HepG2 (cell line): ENCODE data around the gene TPM1. TPM values are rescaled to one million over a fixed set of nuclear protein-coding genes. Genes with fewer than 3 reads are reported as not detected.

Experiments
- ATAC-seq: fragments of 200-7000 bp; cut with Tn5 transposase; 3 replicates; pipeline ENCODE4 v1.9.1; 2020; ENCODE audit warnings: mild to moderate bottlenecking, moderate library complexity
- BruUV-seq: library from RNA; stranded (reverse); fragments of 400-500 nt; replicated peaks from 2 replicates; lab custom pipeline; 2021; lab: Mats Ljungman, UMichigan
- CTCF ChIA-PET: fragments of 300-600 bp; formaldehyde crosslinking; extraction: SDS; loops from one replicate; lab custom pipeline; 2021; ENCODE audit warnings: low total read pairs, inconsistent platforms, low intra/inter-chr PET ratio; lab: Yijun Ruan, JAX
- POLR2A ChIA-PET: fragments of 350-600 bp; sonication (Branson Sonifier 250); formaldehyde crosslinking; loops from one replicate; lab custom pipeline; 2020; ENCODE audit warnings: antibody characterized with exemption, inconsistent platforms; lab: Yijun Ruan, JAX
- DNase-seq: peaks from one replicate; pipeline ENCODE4 v3.0.0-alpha.2; 2015; ENCODE audit warnings: low spot score
- FAIRE-seq: peaks from 3 replicates; lab custom pipeline; 2011; peaks lifted over from hg19 to GRCh38; lab: Jason Lieb, UNC
- H2AFZ ChIP-seq: one replicate; pipeline ENCODE4 v1.6.1; 2011; ENCODE audit warnings: low read length, inconsistent platforms
- H3K27ac ChIP-seq: fragments of 300-600 bp; 3 replicates; pipeline ENCODE4 v1.8.0; 2011; ENCODE audit warnings: mixed run types, mild to moderate bottlenecking, mixed read lengths, low read length, inconsistent platforms; ENCODE audit not compliant: insufficient read depth; ENCODE audit errors: extremely low read length
- H3K27me3 ChIP-seq, 2 experiments: fragments of 200-600 bp in 1 of 2; 2 replicates in 1 of 2; 3 replicates in 1 of 2; pipeline versions ENCODE4 v1.6.0 to v1.8.0; 2011; ENCODE audit warnings: low read length in 2 of 2, mild to moderate bottlenecking in 2 of 2, moderate library complexity in 2 of 2, inconsistent platforms in 1 of 2; ENCODE audit not compliant: insufficient read depth in 2 of 2, control insufficient read depth in 1 of 2
- H3K36me3 ChIP-seq, 2 experiments: fragments of 200-600 bp in 1 of 2; replicated peaks in 1 of 2; 2 replicates in 1 of 2; 3 replicates in 1 of 2; pipeline versions ENCODE4 v1.5.1 to v1.8.0; 2011; ENCODE audit warnings: low read length in 2 of 2, inconsistent platforms in 1 of 2; ENCODE audit not compliant: insufficient read depth in 2 of 2, control insufficient read depth in 1 of 2
- H3K4me1 ChIP-seq: 2 replicates; pipeline ENCODE4 v1.5.1; 2012; ENCODE audit warnings: low read length, inconsistent platforms; ENCODE audit not compliant: insufficient read depth
- H3K4me2 ChIP-seq: 2 replicates; pipeline ENCODE4 v1.6.0; 2011; ENCODE audit warnings: low read depth, low read length, inconsistent platforms
- H3K4me3 ChIP-seq, 3 experiments: fragments of 200-600 bp in 1 of 3; sonication (generic), shearing (Covaris generic) in 1 of 3; replicated peaks in 1 of 3; 2 replicates each; pipeline ENCODE4 v1.5.1; 2011 to 2016; ENCODE audit warnings: low read length in 3 of 3, inconsistent platforms in 2 of 3, low read depth in 2 of 3, mild to moderate bottlenecking in 2 of 3, control low read depth in 1 of 3, mixed read lengths in 1 of 3; ENCODE audit not compliant: insufficient read depth in 1 of 3
- H3K79me2 ChIP-seq: one replicate; pipeline ENCODE4 v1.6.1; 2011; ENCODE audit warnings: low read length, inconsistent platforms; ENCODE audit not compliant: insufficient read depth
- H3K9ac ChIP-seq: 2 replicates; pipeline ENCODE4 v1.6.0; 2011; ENCODE audit warnings: mild to moderate bottlenecking, low read depth, low read length, inconsistent platforms; ENCODE audit not compliant: insufficient read depth
- H3K9me3 ChIP-seq: 2 replicates; pipeline ENCODE4 v1.5.1; 2012; ENCODE audit warnings: mild to moderate bottlenecking, low read length
- H4K20me1 ChIP-seq: 2 replicates; pipeline ENCODE4 v1.6.0; 2011; ENCODE audit warnings: inconsistent platforms, mild to moderate bottlenecking, low read length, moderate library complexity; ENCODE audit not compliant: insufficient read depth
- AGO2 ChIP-seq: fragments of 200-400 bp; formaldehyde crosslinking; optimal IDR thresholded peaks from 2 replicates; pipeline ENCODE3; 2017; ENCODE audit warnings: mild to moderate bottlenecking, low read depth, low read length, moderate library complexity
- GATAD2A ChIP-seq: IDR thresholded peaks from 2 replicates; pipeline ENCODE4 v1.6.1; 2016
- NCOA2 ChIP-seq: sonication (generic); formaldehyde crosslinking; IDR thresholded peaks from 2 replicates; pipeline ENCODE4 v1.8.0; 2022; ENCODE audit warnings: inconsistent platforms
- NR2F6 ChIP-seq, 2 experiments: IDR thresholded peaks; 2 replicates each; pipeline ENCODE4 v1.6.1; 2016; ENCODE audit warnings: antibody characterized with exemption in 1 of 2, mild to moderate bottlenecking in 1 of 2
- PRDM15 ChIP-seq: sonication (generic); formaldehyde crosslinking; IDR thresholded peaks from 2 replicates; pipeline ENCODE4 v1.4.0; 2020; ENCODE audit warnings: missing genetic modification reagents
- TEAD3 ChIP-seq: optimal IDR thresholded peaks from 2 replicates; pipeline ENCODE3; 2016; ENCODE audit warnings: borderline replicate concordance
- THRA ChIP-seq: sonication (generic); formaldehyde crosslinking; IDR thresholded peaks from 2 replicates; pipeline ENCODE4 v1.4.0; 2020; ENCODE audit warnings: missing genetic modification reagents, borderline replicate concordance
- ZBTB1 ChIP-seq: sonication (generic); formaldehyde crosslinking; IDR thresholded peaks from 2 replicates; pipeline ENCODE4 v1.4.0; 2020; ENCODE audit warnings: missing genetic modification reagents, borderline replicate concordance
- ZNF124 ChIP-seq: sonication (generic); formaldehyde crosslinking; IDR thresholded peaks from 2 replicates; pipeline ENCODE4 v1.4.0; 2020; ENCODE audit warnings: missing genetic modification reagents
- ZNF484 ChIP-seq: sonication (generic); formaldehyde crosslinking; IDR thresholded peaks from 2 replicates; pipeline ENCODE4 v1.5.1; 2020; ENCODE audit warnings: mild to moderate bottlenecking, low read depth, missing genetic modification reagents, borderline replicate concordance
- ZNF547 ChIP-seq: sonication (generic); formaldehyde crosslinking; IDR thresholded peaks from 2 replicates; pipeline ENCODE4 v1.5.1; 2020; ENCODE audit warnings: mild to moderate bottlenecking, missing genetic modification reagents
- ZNF598 ChIP-seq: sonication (generic); formaldehyde crosslinking; IDR thresholded peaks from 2 replicates; pipeline ENCODE4 v1.5.1; 2020; ENCODE audit warnings: mild to moderate bottlenecking, missing genetic modification reagents, borderline replicate concordance
- ZNF616 ChIP-seq: sonication (generic); formaldehyde crosslinking; IDR thresholded peaks from 2 replicates; pipeline ENCODE4 v1.5.0; 2020; ENCODE audit warnings: low read depth, mild to moderate bottlenecking, missing genetic modification reagents
- ZNF646 ChIP-seq: sonication (generic); formaldehyde crosslinking; IDR thresholded peaks from 2 replicates; pipeline ENCODE4 v1.9.0; 2021; ENCODE audit warnings: mild to moderate bottlenecking, missing genetic modification reagents
- ZNF780A ChIP-seq: sonication (generic); formaldehyde crosslinking; IDR thresholded peaks from 2 replicates; pipeline ENCODE4 v1.8.0; 2022; ENCODE audit warnings: mild to moderate bottlenecking, missing genetic modification reagents, moderate library complexity
- WGBS: methylation state at CpG from one replicate; pipeline ENCODE4 v1.1.6; 2017; ENCODE audit warnings: low lambda C conversion rate; 5-methylcytosine and 5-hydroxymethylcytosine counted together
- in situ Hi-C: cut with HindIII; loops from 2 replicates; pipeline ENCODE4 v1.10.0; 2017; ENCODE audit warnings: low pct_unique_long_range_greater_than_20kb; ENCODE audit not compliant: extremely low pct_ligation_motif_present
- intact Hi-C: fragments of 100-400 bp; cut with micrococcal nuclease; formaldehyde crosslinking; loops from one replicate; pipeline ENCODE4 v1.10.0; 2022; ENCODE audit not compliant: unreplicated experiment
- polyA plus RNA-seq, 8 experiments: library from polyadenylated mRNA; depleted of rRNA in 3 of 8; stranded (reverse) in 7 of 8; unstranded in 1 of 8; fragments of >200 nt; fragmentation: Illumina TruSeq in 4 of 8; extraction: Trizol in 4 of 8; gene quantifications; 2 replicates each; pipeline versions ENCODE4 v1.2.1 to v1.2.3, GENCODE V29; 2011 to 2016; ENCODE audit warnings: low read depth in 4 of 8, missing spikeins in 1 of 8, mixed read lengths in 1 of 8; ENCODE audit not compliant: insufficient read depth in 1 of 8
- total RNA-seq, 5 experiments: library from RNA; depleted of rRNA; stranded (reverse); fragments of >200 nt; fragmentation: Illumina TruSeq; extraction: Trizol; gene quantifications; 2 replicates each; pipeline ENCODE4 v1.2.3, GENCODE V29; 2016; ENCODE audit warnings: low read depth in 1 of 5

Gene TPM1
- total and polyA plus RNA-seq, 2 of the 13 experiments (the other 11 are each of a cell fraction or from before 2014, with no cell fraction given), result 98.9 to 109 TPM

GRCh38 chr15:63103416-63103815 is 60.9 kb downstream of the TPM1 start:
- no TSS peak for BruUV-seq
- no peak overlapping the region for H3K27ac ChIP-seq
- no peaks in the 10 kb centered on the region for H3K27me3 ChIP-seq
- H3K4me2 ChIP-seq, result no peak overlapping the region
- POLR2A ChIA-PET, result interaction anchor here (0.5 kb wide), 1 partner anchor 86 kb away, joined by 3 read pairs; no protein-coding TSS in a partner anchor
- peaks cover 42% of the 10 kb centered on the region for H3K4me1 ChIP-seq
- CTCF ChIA-PET, result no interaction called here
- DNase-seq, result no peak
- FAIRE-seq, result no peak
- H3K9ac ChIP-seq, result no peak overlapping the region
- ATAC-seq, result no peak
- intact Hi-C loops (no loop called here), in situ Hi-C loops (no loop called here)
- no peaks in the 10 kb centered on the region for H3K9me3 ChIP-seq
- WGBS, result 82% methylated on average over 3 of the region's 3 CpGs
- no peaks in the 10 kb centered on the region for H4K20me1 ChIP-seq
- H3K36me3 ChIP-seq, result no peaks in the 10 kb centered on the region
- no peak overlapping the region for H2AFZ ChIP-seq
- no peaks in the 10 kb centered on the region for H3K79me2 ChIP-seq
- TF ChIP-seq PRDM15 (CRISPR knock-in tag) (no peak), NR2F6 (IDR thresholded peaks at IDR 0.05) (no peak), NR2F6 (CRISPR knock-in tag; IDR thresholded peaks at IDR 0.05) (no peak), ZNF547 (CRISPR knock-in tag) (no peak), ZNF124 (CRISPR knock-in tag) (no peak), TEAD3 (CRISPR knock-in tag) (no peak), ZNF484 (CRISPR knock-in tag) (no peak), ZNF646 (CRISPR knock-in tag) (no peak), ZNF616 (no peak), NCOA2 (CRISPR knock-in tag) (no peak), ZNF780A (CRISPR knock-in tag) (no peak), THRA (CRISPR knock-in tag) (no peak), AGO2 (no peak), ZNF598 (CRISPR knock-in tag) (no peak), ZBTB1 (no peak), GATAD2A (no peak)
- no peak overlapping the region for H3K4me3 ChIP-seq
